WTC11 (cell line): Measurements from ENCODE around the gene TAF10. TPM values are rescaled to one million over a fixed set of nuclear protein-coding genes. Genes with fewer than 3 reads are reported as not detected.
A peak's percentile ranks its signal among the peaks of the same experiment; 100 is the strongest.

ENCODE experiments used
- ARID4B ChIP-seq: sonication (generic); formaldehyde crosslinking; IDR thresholded peaks from 2 replicates; pipeline ENCODE4 v1.8.0; 2023; ENCODE audit warnings: missing genetic modification reagents, mild to moderate bottlenecking, borderline replicate concordance
- CBFB ChIP-seq: sonication (generic); formaldehyde crosslinking; IDR thresholded peaks from 2 replicates; pipeline ENCODE4 v1.8.1; 2022; ENCODE audit warnings: mild to moderate bottlenecking, low read depth, missing genetic modification reagents
- CREM ChIP-seq: sonication (generic); formaldehyde crosslinking; IDR thresholded peaks from 2 replicates; pipeline ENCODE4 v1.8.1; 2022; ENCODE audit warnings: mild to moderate bottlenecking, missing genetic modification reagents, moderate library complexity
- JAZF1 ChIP-seq: fragments of 250-450 bp; sonication (Bioruptor Pico); IDR thresholded peaks from 2 replicates; pipeline ENCODE4 v1.9.0; 2021; ENCODE audit warnings: moderate library complexity, mild to moderate bottlenecking, inconsistent platforms
- JUN ChIP-seq: sonication (generic); formaldehyde crosslinking; IDR thresholded peaks from 2 replicates; pipeline ENCODE4 v1.8.0; 2023; ENCODE audit warnings: mild to moderate bottlenecking, missing genetic modification reagents
- MAX ChIP-seq: sonication (generic); formaldehyde crosslinking; IDR thresholded peaks from 2 replicates; pipeline ENCODE4 v1.8.0; 2022; ENCODE audit warnings: mild to moderate bottlenecking, missing genetic modification reagents
- NFYB ChIP-seq: sonication (generic); formaldehyde crosslinking; conservative IDR thresholded peaks from 2 replicates; pipeline ENCODE4 v1.8.0; 2022; ENCODE audit warnings: low read depth, missing genetic modification reagents
- NR1H2 ChIP-seq: sonication (generic); formaldehyde crosslinking; IDR thresholded peaks from 2 replicates; pipeline ENCODE4 v1.9.0; 2021; ENCODE audit warnings: mild to moderate bottlenecking, moderate library complexity, missing genetic modification reagents
- OVOL2 ChIP-seq: fragments of 250-450 bp; sonication (Bioruptor Pico); IDR thresholded peaks from 2 replicates; pipeline ENCODE4 v1.9.0; 2021; ENCODE audit warnings: mild to moderate bottlenecking, borderline replicate concordance
- USF2 ChIP-seq: sonication (generic); formaldehyde crosslinking; IDR thresholded peaks from 2 replicates; pipeline ENCODE4 v1.8.1; 2023; ENCODE audit warnings: mild to moderate bottlenecking, missing genetic modification reagents, moderate library complexity
- ZBTB21 ChIP-seq: sonication (generic); formaldehyde crosslinking; IDR thresholded peaks from 2 replicates; pipeline ENCODE4 v1.8.1; 2023; ENCODE audit warnings: mild to moderate bottlenecking, missing genetic modification reagents, borderline replicate concordance
- ZBTB43 ChIP-seq: sonication (generic); formaldehyde crosslinking; IDR thresholded peaks from 2 replicates; pipeline ENCODE4 v1.8.1; 2023; ENCODE audit warnings: mild to moderate bottlenecking, missing genetic modification reagents
- ZMAT4 ChIP-seq: fragments of 250-450 bp; sonication (Bioruptor Pico); IDR thresholded peaks from 2 replicates; pipeline ENCODE4 v1.9.0; 2021; ENCODE audit warnings: mild to moderate bottlenecking
- ZNF416 ChIP-seq: fragments of 250-450 bp; sonication (Bioruptor Pico); IDR thresholded peaks from 2 replicates; pipeline ENCODE4 v1.9.0; 2021; ENCODE audit warnings: mild to moderate bottlenecking, inconsistent platforms
- ZNF425 ChIP-seq: fragments of 250-450 bp; sonication (Bioruptor Pico); conservative IDR thresholded peaks from 2 replicates; pipeline ENCODE4 v1.9.0; 2021; ENCODE audit warnings: mild to moderate bottlenecking
- total RNA-seq: library from RNA; stranded (reverse); gene quantifications from 3 replicates; pipeline ENCODE4 v1.2.3, GENCODE V29; 2021
- TF ChIP-seq, protein P1 (sequence below): sonication (generic); formaldehyde crosslinking; IDR thresholded peaks from 2 replicates; pipeline ENCODE4 v1.8.1; 2022; ENCODE audit warnings: low read depth, missing genetic modification reagents, borderline replicate concordance
- TF ChIP-seq, protein P2 (sequence below): fragments of 250-450 bp; sonication (Bioruptor Pico); IDR thresholded peaks from 2 replicates; pipeline ENCODE4 v1.9.0; 2021; ENCODE audit warnings: mild to moderate bottlenecking
- TF ChIP-seq, protein P3 (sequence below): sonication (generic); formaldehyde crosslinking; IDR thresholded peaks from 2 replicates; pipeline ENCODE4 v1.8.0; 2022; ENCODE audit warnings: mild to moderate bottlenecking, missing genetic modification reagents
- TF ChIP-seq, protein P4 (sequence below): fragments of 250-450 bp; sonication (Bioruptor Pico); IDR thresholded peaks from 2 replicates; pipeline ENCODE4 v1.9.0; 2021; ENCODE audit warnings: moderate library complexity, mild to moderate bottlenecking, inconsistent platforms, borderline replicate concordance

TAF10 gene
- total RNA-seq, 1 experiment from 2014 or later: 165 TPM

GRCh38 chr11:6629892-6630631, 18.0 kb upstream of the TAF10 start (continued):
- TF ChIP-seq ARID4B (CRISPR knock-in tag) (peak; percentile 91; the same call in 1 of the 2 replicates), JUN (CRISPR knock-in tag) (peak; percentile 95; the same call in 1 of the 2 replicates), ZBTB43 (0 out of 2 replicates have a peak, but pooled peaks have one; percentile 60), ZMAT4 (CRISPR knock-in tag) (no peak), ZNF416 (no peak), MAX (peak; percentile 98), OVOL2 (CRISPR knock-in tag) (no peak), USF2 (0 out of 2 replicates have a peak, but pooled peaks have one; percentile 37), JAZF1 (CRISPR knock-in tag) (no peak), ZNF425 (CRISPR knock-in tag) (no peak), NFYB (CRISPR knock-in tag) (0 out of 2 replicates have a peak, but pooled peaks have one; percentile 43), CBFB (0 out of 2 replicates have a peak, but pooled peaks have one; percentile 23), ZBTB21 (no peak; the same call in 1 of the 2 replicates), CREM (CRISPR knock-in tag) (peak; percentile 85), NR1H2 (CRISPR knock-in tag) (peak; percentile 86)
- TF ChIP-seq, protein P1, sequence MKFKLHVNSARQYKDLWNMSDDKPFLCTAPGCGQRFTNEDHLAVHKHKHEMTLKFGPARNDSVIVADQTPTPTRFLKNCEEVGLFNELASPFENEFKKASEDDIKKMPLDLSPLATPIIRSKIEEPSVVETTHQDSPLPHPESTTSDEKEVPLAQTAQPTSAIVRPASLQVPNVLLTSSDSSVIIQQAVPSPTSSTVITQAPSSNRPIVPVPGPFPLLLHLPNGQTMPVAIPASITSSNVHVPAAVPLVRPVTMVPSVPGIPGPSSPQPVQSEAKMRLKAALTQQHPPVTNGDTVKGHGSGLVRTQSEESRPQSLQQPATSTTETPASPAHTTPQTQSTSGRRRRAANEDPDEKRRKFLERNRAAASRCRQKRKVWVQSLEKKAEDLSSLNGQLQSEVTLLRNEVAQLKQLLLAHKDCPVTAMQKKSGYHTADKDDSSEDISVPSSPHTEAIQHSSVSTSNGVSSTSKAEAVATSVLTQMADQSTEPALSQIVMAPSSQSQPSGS: peak; percentile 76; the same call in 1 of the 2 replicates
- TF ChIP-seq, protein P2, sequence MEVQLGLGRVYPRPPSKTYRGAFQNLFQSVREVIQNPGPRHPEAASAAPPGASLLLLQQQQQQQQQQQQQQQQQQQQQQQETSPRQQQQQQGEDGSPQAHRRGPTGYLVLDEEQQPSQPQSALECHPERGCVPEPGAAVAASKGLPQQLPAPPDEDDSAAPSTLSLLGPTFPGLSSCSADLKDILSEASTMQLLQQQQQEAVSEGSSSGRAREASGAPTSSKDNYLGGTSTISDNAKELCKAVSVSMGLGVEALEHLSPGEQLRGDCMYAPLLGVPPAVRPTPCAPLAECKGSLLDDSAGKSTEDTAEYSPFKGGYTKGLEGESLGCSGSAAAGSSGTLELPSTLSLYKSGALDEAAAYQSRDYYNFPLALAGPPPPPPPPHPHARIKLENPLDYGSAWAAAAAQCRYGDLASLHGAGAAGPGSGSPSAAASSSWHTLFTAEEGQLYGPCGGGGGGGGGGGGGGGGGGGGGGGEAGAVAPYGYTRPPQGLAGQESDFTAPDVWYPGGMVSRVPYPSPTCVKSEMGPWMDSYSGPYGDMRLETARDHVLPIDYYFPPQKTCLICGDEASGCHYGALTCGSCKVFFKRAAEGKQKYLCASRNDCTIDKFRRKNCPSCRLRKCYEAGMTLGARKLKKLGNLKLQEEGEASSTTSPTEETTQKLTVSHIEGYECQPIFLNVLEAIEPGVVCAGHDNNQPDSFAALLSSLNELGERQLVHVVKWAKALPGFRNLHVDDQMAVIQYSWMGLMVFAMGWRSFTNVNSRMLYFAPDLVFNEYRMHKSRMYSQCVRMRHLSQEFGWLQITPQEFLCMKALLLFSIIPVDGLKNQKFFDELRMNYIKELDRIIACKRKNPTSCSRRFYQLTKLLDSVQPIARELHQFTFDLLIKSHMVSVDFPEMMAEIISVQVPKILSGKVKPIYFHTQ (CRISPR knock-in tag): no peak
- TF ChIP-seq, protein P3, sequence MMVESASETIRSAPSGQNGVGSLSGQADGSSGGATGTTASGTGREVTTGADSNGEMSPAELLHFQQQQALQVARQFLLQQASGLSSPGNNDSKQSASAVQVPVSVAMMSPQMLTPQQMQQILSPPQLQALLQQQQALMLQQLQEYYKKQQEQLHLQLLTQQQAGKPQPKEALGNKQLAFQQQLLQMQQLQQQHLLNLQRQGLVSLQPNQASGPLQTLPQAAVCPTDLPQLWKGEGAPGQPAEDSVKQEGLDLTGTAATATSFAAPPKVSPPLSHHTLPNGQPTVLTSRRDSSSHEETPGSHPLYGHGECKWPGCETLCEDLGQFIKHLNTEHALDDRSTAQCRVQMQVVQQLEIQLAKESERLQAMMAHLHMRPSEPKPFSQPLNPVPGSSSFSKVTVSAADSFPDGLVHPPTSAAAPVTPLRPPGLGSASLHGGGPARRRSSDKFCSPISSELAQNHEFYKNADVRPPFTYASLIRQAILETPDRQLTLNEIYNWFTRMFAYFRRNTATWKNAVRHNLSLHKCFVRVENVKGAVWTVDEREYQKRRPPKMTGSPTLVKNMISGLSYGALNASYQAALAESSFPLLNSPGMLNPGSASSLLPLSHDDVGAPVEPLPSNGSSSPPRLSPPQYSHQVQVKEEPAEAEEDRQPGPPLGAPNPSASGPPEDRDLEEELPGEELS (CRISPR knock-in tag): peak; percentile 94
- TF ChIP-seq, protein P4, sequence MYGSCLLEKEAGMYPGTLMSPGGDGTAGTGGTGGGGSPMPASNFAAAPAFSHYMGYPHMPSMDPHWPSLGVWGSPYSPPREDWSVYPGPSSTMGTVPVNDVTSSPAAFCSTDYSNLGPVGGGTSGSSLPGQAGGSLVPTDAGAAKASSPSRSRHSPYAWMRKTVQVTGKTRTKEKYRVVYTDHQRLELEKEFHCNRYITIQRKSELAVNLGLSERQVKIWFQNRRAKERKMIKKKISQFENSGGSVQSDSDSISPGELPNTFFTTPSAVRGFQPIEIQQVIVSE (CRISPR knock-in tag): no peak
